ENCODE results near the gene LPA.
A peak's percentile ranks its signal among the peaks of the same experiment; 100 is the strongest.
"Not testable (repeated sequence)": the region's sequence is repeated elsewhere in the genome, so short reads cannot be mapped to it uniquely, and the experiment has no call there.

The LPA gene

DNA sequence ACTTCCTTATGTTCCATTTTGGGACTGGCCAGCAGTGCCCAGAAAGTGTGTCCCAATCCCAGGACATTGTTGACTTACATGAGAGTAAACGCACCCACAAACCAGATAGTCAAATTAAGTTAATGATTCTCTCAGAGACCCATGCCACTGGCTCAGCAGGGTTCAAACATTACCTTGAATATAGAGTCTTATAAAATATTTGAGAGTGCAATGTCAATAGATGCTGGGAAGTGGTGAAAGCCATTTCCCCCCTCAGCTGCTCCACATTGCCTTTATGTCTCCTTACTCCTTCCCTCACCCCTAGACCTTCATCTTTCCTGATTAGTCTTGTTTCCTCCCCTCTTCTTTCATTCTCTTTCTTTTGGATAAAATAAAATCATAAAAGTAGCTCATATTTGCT, at the start of gene LPA:
TSS of gene LPA (minus strand) at position 78 of the 400 bp plus-strand sequence. CDS start at position 17, 61 bp downstream.
- not testable (repeated sequence) for DNase-seq

- DNase-seq: not testable (repeated sequence)
Measured at GRCh38 chr6:160708993-160709392, 44.9 kb upstream of the LPA start.

DNA sequence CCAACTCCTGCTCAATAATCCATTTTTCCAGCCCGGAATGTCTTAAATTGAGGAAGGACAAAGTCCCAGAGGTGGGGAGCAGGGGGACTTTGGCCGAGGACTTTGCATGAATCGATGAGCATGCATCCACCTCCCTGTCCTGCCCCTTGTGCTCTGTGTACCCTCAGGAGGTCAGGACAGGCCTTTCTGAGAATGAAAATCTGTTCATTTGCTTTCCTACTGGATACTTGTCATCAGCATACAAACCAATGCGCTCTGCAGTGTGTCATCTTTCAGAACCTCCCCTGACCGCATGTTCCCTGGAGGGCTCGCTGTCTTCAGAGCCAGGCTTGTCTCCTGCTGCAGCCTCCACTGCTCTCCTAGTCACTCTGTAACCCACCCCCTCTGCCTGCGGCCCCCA, 40.6 kb upstream of the LPA start:
- DNase-seq: not testable (repeated sequence)

DNA sequence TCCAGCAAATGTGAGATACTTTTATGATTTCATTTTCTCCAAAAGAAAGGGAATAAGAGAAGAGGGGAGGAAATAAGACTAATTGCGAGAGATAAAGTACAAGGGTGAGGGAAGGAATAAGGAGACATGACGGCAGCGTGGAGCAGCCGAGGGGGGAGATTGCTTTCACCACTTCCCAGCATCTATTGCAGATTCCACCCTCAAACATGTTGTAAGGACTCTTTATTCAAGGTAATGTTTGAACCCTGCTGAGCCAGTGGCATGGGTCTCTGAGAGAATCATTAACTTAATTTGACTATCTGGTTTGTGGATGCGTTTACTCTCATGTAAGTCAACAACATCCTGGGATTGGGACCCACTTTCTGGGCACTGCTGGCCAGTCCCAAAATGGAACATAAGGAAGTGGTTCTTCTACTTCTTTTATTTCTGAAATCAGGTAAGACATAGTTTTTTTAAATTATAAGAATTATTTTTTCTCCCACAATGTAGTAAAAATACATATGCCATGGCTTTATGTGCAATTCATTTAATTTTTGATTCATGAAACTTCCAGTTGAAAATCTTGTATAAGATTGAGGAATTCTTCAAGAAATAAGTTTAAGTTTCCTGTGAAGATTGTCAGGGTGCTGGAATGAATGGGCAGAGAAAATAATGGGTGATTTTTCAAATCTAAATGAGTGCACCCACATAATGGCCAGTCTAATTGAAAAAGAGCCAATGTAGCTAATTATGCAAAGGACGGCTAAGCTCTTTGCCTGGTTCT, 38.0 kb upstream of the LPA start, which contains the start of gene PLG:
TSS of gene PLG (plus strand) at position 327 of the 763 bp plus-strand sequence. CDS start at position 388, 61 bp downstream.
- not testable (repeated sequence) for DNase-seq

DNA sequence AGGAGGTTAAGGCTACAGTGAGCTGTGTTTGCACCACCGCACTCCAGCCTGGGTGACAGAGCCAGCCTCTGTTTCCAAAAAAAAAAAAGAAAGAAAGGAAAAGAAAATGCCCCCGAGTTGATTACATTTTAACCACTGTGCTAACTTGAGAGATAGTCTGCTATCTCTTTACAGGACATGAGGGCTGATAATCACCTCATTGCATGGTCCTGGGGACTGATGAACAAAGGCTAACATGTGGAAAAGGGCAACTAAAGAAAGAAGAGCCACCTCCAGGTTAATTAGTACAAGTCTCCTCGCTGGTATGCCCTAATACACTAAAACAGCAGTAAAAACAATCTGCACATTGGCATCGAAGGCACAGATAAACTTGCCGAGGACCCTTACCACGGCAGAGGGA, 33.8 kb upstream of the LPA start:
- DNase-seq: no peak

DNA sequence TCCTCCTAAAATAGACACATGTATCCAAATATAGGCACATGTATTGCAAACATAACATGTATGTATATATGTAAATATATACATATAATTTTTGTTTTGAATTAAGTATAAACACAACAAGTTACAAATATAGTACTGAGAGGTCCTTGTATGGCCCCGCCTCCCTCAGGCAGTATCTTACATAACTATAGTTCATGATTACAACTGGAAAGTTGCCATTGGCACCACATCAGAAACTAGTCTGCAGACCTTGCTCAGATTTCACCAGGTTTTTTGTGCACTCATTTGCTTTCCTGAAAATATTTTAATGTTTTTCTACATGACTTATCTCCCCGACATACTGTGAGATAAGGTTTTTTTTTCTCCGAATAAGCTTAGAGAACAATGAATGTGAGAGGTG, 32.8 kb upstream of the LPA start:
- DNase-seq: not testable (repeated sequence)

GRCh38 chr6:160695622-160696021, 31.5 kb upstream of the LPA start:
- DNase-seq: not testable (repeated sequence)

GRCh38 chr6:160695025-160695424, 30.9 kb upstream of the LPA start:
- DNase-seq: not testable (repeated sequence)

DNA sequence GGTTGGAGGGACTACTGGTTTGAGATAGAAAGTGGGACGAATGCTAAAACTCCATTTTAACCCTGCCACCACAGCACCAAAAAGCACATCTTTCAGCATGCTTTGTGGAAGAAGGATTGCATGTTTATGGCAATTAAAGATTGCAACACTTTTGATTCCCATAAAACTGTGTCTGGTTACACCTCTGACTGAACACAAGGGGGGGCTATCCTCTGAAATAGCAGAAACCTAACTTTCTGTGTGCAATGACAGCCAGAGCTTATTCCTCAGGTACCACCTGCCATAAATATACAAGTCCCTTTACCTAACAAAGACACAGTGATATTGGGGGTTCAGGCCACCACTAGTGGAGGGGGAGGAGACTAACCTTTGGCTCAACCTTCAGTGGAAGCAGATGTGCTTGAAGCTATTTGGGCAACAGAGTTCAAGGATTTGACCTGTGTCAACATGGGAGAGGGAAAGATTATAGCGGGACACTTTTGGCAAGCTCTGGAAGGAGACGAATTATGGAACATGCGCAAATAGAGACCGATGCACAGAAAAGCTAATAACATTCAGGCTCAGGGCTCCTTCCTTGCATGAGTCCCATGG, 28.4 kb upstream of the LPA start:
- no peak for DNase-seq

DNA sequence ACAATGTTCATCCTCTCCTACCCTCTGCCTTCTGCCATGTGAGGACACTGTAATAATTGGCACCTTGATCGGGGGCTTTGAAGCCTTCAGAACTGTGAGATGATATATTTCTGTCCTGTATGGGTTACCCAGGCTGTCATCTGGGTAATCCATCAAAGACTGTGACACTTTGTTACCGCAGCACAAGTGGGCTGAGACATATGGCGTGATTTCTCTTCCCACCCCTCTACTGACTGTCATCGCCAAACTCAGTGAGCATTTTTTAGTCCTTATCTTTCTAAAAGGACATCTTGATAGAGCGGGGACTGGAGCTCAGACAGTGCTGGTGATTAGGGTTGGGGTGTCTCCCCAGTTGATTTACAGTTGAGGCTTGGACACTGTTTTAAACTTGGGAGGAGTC, 27.5 kb upstream of the LPA start:
- DNase-seq: no peak

DNA sequence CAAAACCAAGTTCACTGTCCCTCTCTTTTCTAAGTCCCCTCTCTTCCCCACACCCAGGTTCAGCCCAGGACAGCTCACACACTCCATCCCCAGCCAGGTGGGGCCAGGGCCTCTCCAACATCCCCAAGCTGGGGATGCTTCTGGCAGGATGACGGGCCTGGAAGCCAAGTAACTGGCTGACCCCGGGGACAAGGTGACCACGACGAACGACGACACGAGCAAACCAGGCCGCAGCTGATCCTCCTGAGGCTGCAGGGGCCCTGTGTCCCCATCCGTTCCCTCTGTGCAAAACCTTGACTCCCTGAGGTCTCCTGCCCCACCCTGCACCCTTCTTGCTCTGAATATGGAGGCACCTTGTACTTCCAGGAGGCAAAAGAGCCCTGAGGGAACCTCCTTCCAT, 26.4 kb upstream of the LPA start:
- DNase-seq: no peak

DNA sequence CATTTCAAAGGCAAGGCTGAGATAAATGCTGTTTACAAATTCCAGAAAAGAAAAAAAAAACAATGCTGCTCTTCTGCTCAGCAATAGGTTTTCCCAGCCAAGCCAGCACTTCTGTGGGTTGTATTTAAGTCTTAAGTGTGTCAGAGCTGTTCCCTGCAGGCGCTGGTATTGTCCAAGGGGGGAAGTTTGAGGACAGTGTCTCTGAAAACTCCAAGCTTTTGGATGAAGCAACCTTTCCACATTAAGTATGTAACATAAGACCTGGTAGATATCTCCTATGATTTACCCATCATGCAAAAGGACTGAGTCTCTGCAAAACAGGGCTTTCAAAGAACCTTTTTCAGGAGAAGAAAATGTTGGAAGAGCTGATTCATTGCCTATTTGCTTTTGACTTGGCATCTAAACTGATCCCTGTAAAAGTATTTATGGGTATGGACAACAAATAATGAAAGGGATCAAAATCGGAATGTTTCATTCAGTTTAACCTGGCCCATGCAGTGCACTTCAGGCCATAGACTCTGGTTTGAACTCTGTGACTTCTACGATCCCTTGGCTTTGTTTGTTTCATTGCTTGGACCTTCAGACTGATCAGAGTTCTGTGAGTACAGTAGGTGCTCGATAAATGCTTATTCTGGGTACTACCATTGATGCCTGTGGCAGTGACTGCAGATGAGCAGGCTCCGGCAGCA, 21.8 kb upstream of the LPA start:
- no peak for DNase-seq

- not testable (repeated sequence) for DNase-seq
Measured at GRCh38 chr6:160685101-160685761, 21.2 kb upstream of the LPA start.

DNA sequence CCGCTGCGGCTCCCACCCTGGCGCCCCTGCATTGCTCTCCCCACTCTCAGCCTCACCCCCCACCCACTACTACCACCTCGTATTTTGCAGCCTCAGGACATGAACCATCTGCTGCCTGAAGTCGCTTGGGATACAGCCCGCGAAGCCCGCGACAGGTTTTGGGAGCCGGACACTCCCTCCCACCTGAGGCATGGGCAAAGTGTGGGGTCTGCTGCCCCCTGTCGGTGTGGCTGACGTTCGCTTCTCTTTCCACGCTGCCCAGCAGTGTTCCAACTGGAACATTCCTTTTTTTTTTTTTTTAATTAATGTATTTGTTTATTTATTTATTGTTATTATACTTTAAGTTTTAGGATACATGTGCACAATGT, 15.3 kb upstream of the LPA start:
- no peak for DNase-seq

- DNase-seq: no peak
Measured at GRCh38 chr6:160678744-160679401, 14.8 kb upstream of the LPA start.

- no peak for DNase-seq
Measured at GRCh38 chr6:160678230-160678629, 14.2 kb upstream of the LPA start.

DNA sequence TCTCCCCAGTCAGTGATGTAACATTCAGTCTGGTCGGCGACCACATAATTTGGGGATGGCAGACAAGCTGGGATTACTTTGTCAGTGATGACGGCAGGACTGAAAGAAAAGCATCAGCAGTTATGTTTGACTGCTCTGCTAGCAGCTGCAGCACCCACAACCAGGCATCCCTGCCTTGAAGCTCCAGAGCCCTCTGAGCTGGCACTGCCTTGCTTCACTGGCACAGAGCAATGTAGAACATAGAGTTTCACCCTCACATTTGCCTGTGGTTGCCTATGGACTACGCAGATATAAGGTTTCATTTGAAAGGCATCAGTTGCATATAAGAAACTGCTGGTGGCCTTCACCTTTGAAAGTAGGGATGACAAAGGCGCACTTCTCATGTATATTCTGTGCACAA, 12.3 kb upstream of the LPA start:
- DNase-seq: not testable (repeated sequence)

- no peak for DNase-seq
Measured at GRCh38 chr6:160668589-160668988, 4.5 kb upstream of the LPA start.

- peak; percentile 12 for DNase-seq
Measured at GRCh38 chr6:160667639-160668481, 3.8 kb upstream of the LPA start.

GRCh38 chr6:160662842-160663241, 1.2 kb downstream of the LPA start:
- DNase-seq: no peak

DNA sequence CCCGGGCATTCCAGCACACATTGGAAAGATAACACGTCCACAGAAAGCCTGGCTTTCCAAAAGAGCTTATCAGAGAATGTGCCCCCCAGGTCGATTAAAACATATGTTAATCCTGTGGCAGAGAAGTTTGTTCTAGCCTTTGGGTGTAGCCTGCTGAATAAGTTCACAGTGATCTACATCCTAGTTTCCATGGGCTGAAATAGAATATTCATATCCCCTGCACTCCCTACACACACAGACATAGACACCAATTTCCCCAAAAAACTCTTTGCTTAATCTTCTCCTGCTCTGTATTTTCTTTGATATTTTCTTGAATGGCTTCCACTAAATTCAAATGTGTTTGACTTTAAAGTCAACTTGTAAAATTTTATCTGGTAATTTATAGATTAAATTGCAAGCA, 1.6 kb downstream of the LPA start:
- DNase-seq: no peak

DNA sequence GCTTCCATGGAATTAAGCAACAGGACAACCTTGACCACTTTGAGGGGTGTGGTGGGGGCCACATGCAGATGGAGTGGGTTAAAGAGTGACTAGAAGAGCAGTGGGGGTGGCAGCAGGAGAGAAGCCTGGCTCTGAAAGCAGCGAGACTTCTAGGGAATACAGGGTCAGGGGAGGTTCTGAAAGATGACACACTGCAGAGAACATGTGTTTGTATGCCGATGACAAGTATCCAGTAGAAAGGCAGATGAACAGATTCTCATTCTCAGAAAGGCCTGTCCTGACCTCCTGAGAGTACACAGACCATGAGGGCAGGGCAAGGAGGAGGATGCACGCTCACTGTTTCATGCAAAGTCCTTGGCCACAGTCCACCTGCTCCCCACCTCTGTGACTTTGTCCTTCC, 2.9 kb downstream of the LPA start:
- DNase-seq: no peak
